ENCODE results near the gene CALML4. TPM values are rescaled to one million over a fixed set of nuclear protein-coding genes. Genes with fewer than 3 reads are reported as not detected.

The CALML4 gene
- total RNA-seq, 2 donors from 2014 or later: 118 to 124 TPM

Other genes starting within 250 kb of the CALML4 start
- 10 to 100 TPM; 33.9 to 35.5 TPM for gene PIAS1, start 151.0 kb downstream of the CALML4 start, total RNA-seq
- 10 to 100 TPM; 24.6 to 32.2 TPM for gene CLN6, start 24.4 kb upstream of the CALML4 start, total RNA-seq
- gene FEM1B, start 72.4 kb upstream of the CALML4 start, total RNA-seq: 10 to 100 TPM; 51.2 to 55.3 TPM
- gene ITGA11, start 226.8 kb upstream of the CALML4 start, total RNA-seq: 1 to 10 TPM; 1.4 to 2.4 TPM

All from left colon (tissue), 2 donors.